Esophagus squamous epithelium (tissue), 4 donors: ENCODE data around the gene CASP3.

ENCODE experiments used
- POLR2A ChIP-seq, 4 donors: fragments of 450-650 bp; IDR thresholded peaks; one replicate each; pipeline ENCODE4 v1.6.1; 2017; ENCODE audit warnings: antibody characterized with exemption in 4 of 4, mild to moderate bottlenecking in 4 of 4, moderate library complexity in 3 of 4
- TF ChIP-seq, protein P1 (sequence below), 6 experiments: fragments of 450-650 bp in 4 of 6; fragments of 200-600 bp in 2 of 6; sonication (generic) in 2 of 6; IDR thresholded peaks; one replicate each; pipeline ENCODE4 v1.5.1; 2016 to 2019; ENCODE audit warnings: antibody characterized with exemption in 6 of 6, mild to moderate bottlenecking in 4 of 6, moderate library complexity in 4 of 6

DNA sequence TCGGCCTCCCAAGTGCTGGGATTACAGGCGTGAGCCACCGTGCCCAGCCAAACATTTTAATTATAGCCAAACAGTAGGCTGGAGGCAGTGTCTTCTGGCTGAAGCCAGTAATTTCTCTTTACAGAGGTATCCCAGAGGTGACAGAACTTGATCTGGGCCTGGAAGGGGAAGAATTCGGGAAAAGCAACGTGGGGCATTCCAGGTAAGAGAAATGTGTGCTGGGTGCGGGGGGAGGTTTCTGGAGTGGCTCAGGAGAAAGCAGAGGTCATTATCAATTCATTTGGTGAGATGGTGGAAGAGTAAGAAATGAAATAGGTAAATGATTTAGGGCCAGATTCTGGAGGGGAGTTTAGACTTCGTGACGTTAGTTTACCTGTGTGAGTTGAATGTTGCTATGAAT, 2.7 kb upstream of the CASP3 start:
- TF ChIP-seq, protein P1, sequence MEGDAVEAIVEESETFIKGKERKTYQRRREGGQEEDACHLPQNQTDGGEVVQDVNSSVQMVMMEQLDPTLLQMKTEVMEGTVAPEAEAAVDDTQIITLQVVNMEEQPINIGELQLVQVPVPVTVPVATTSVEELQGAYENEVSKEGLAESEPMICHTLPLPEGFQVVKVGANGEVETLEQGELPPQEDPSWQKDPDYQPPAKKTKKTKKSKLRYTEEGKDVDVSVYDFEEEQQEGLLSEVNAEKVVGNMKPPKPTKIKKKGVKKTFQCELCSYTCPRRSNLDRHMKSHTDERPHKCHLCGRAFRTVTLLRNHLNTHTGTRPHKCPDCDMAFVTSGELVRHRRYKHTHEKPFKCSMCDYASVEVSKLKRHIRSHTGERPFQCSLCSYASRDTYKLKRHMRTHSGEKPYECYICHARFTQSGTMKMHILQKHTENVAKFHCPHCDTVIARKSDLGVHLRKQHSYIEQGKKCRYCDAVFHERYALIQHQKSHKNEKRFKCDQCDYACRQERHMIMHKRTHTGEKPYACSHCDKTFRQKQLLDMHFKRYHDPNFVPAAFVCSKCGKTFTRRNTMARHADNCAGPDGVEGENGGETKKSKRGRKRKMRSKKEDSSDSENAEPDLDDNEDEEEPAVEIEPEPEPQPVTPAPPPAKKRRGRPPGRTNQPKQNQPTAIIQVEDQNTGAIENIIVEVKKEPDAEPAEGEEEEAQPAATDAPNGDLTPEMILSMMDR (IDR thresholded peaks at IDR 0.05): no peak
- TF ChIP-seq POLR2A (IDR thresholded peaks at IDR 0.05): no peak
